ENCODE data around the gene STIM2. TPM values are rescaled to one million over a fixed set of nuclear protein-coding genes. Genes with fewer than 3 reads are reported as not detected.
A peak's percentile ranks its signal among the peaks of the same experiment; 100 is the strongest.

STIM2 gene
- total and polyA plus RNA-seq, 9 of the 15 experiments (the other 6 are each of a cell fraction or from before 2014, with no cell fraction given): 7.2 to 26.8 (median 15.4) TPM

DNA sequence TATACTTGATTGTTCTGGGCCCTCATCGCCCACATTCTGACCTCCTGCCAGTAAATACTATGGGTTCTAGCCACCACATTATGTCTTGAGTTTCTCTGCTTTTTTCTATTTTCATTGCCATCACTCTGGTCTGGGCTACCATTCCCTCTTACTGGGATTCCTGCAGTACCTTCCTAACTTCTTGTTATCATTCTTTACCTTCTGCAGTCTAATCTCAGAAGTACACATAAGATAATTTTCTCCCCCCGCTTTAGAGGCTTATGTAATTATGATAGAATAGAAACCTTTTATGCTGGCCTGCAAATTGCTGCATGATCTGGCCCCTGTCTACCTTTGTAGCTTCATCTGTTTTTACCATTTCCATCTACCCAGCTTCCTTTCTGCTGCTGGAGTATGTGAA is 19.2 kb downstream of the STIM2 start:
- peak overlapping the region; percentile 38; the same call in 1 of the 3 replicates for H3K27ac ChIP-seq (ENCODE audit: extremely low read depth, low read depth, low read length)
- DNase-seq (ENCODE audit: extremely low read depth in 1 of 4, low spot score in 3 of 4): peak; percentile 14 to 63 (median 32)
- H2AFZ ChIP-seq (ENCODE audit: low read depth, low read length): no peak overlapping the region
- POLR2A ChIA-PET: interaction anchor here (0.5 kb wide), 1 partner anchor 441 kb away, joined by 4 read pairs; no protein-coding TSS in a partner anchor
- WGBS (ENCODE audit: insufficient coverage, low coverage, missing lambda C conversion rate): 6% methylated on average over 2 of the region's 2 CpGs
- H3K9me3 ChIP-seq (replicated peaks; ENCODE audit: control insufficient read depth, insufficient read depth, low read depth, low read length): 0 out of 2 replicates have a peak, but pooled peaks cover 6% of the 10 kb centered on the region
- no peak overlapping the region for H3K9ac ChIP-seq (ENCODE audit: insufficient read depth in 1 of 2, low read depth in 2 of 2, low read length in 2 of 2)
- H3K36me3 ChIP-seq (ENCODE audit: control insufficient read depth, insufficient read depth, low read length): no peaks in the 10 kb centered on the region
- peak overlapping the region; percentile 1; the same call in 1 of the 2 replicates for H3K4me2 ChIP-seq (ENCODE audit: insufficient read depth, low read length)
- peak; percentile 77 for ATAC-seq
- no peaks in the 10 kb centered on the region for H4K20me1 ChIP-seq (replicated peaks; ENCODE audit: control insufficient read depth, insufficient read depth, low read length)
- in situ Hi-C loops (cut with MboI): no loop called here
- H3K27me3 ChIP-seq (ENCODE audit: control insufficient read depth in 2 of 2, insufficient read depth in 2 of 2, low read length in 2 of 2): no peaks in the 10 kb centered on the region
- intact Hi-C loops (cut with micrococcal nuclease): no loop called here
- no peak overlapping the region for H3K4me3 ChIP-seq
- CTCF ChIA-PET (ENCODE audit: low intra/inter-chr PET ratio): no interaction called here
- no TSS peak for BruUV-seq (replicated peaks)
- FAIRE-seq: no peak
- no peaks in the 10 kb centered on the region for H3K9me1 ChIP-seq (ENCODE audit: control insufficient read depth, insufficient read depth, low read length)
- peaks cover 6% of the 10 kb centered on the region; the same call in 2 of the 3 replicates for H3K79me2 ChIP-seq (ENCODE audit: control insufficient read depth, insufficient read depth, low read length)
- H3K4me1 ChIP-seq (replicated peaks in 1 of 2; ENCODE audit: control insufficient read depth in 2 of 2, insufficient read depth in 2 of 2, low read length in 2 of 2): peaks cover 0 to 8% of the 10 kb centered on the region in 2 experiments; a peak in 2 of 5 replicates
- TF ChIP-seq GATA2 (CRISPR knock-in tag; IDR thresholded peaks at IDR 0.05): 0 out of 2 replicates have a peak, but pooled peaks have one; percentile 29
- peak; percentile 72 for TF ChIP-seq CBFA2T2 (conservative IDR thresholded peaks at IDR 0.05)
- no peak for TF ChIP-seq ZNF217 (CRISPR knock-in tag; IDR thresholded peaks at IDR 0.05)
- TF ChIP-seq, protein P1, sequence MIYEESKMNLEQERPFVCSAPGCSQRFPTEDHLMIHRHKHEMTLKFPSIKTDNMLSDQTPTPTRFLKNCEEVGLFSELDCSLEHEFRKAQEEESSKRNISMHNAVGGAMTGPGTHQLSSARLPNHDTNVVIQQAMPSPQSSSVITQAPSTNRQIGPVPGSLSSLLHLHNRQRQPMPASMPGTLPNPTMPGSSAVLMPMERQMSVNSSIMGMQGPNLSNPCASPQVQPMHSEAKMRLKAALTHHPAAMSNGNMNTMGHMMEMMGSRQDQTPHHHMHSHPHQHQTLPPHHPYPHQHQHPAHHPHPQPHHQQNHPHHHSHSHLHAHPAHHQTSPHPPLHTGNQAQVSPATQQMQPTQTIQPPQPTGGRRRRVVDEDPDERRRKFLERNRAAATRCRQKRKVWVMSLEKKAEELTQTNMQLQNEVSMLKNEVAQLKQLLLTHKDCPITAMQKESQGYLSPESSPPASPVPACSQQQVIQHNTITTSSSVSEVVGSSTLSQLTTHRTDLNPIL (CRISPR knock-in tag; IDR thresholded peaks at IDR 0.05): no peak
- TF ChIP-seq, protein P2, sequence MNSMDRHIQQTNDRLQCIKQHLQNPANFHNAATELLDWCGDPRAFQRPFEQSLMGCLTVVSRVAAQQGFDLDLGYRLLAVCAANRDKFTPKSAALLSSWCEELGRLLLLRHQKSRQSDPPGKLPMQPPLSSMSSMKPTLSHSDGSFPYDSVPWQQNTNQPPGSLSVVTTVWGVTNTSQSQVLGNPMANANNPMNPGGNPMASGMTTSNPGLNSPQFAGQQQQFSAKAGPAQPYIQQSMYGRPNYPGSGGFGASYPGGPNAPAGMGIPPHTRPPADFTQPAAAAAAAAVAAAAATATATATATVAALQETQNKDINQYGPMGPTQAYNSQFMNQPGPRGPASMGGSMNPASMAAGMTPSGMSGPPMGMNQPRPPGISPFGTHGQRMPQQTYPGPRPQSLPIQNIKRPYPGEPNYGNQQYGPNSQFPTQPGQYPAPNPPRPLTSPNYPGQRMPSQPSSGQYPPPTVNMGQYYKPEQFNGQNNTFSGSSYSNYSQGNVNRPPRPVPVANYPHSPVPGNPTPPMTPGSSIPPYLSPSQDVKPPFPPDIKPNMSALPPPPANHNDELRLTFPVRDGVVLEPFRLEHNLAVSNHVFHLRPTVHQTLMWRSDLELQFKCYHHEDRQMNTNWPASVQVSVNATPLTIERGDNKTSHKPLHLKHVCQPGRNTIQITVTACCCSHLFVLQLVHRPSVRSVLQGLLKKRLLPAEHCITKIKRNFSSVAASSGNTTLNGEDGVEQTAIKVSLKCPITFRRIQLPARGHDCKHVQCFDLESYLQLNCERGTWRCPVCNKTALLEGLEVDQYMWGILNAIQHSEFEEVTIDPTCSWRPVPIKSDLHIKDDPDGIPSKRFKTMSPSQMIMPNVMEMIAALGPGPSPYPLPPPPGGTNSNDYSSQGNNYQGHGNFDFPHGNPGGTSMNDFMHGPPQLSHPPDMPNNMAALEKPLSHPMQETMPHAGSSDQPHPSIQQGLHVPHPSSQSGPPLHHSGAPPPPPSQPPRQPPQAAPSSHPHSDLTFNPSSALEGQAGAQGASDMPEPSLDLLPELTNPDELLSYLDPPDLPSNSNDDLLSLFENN (IDR thresholded peaks at IDR 0.05; ENCODE audit: low read depth in 2 of 2, low read length in 2 of 2): 0 out of 4 replicates have a peak, but pooled peaks of 1 of the 2 experiments have one; percentile 42
- TF ChIP-seq FOXA3 (CRISPR knock-in tag; conservative IDR thresholded peaks at IDR 0.05 in 1 of 2, IDR thresholded peaks at IDR 0.05 in 1 of 2): peak in 1 of 2 experiments; percentile 20; a peak in 1 of 4 replicates
- TF ChIP-seq TCFL5 (CRISPR knock-in tag; conservative IDR thresholded peaks at IDR 0.05): no peak
- TF ChIP-seq KDM1A (IDR thresholded peaks at IDR 0.05): 0 out of 4 replicates have a peak, but pooled peaks of 1 of the 2 experiments have one; percentile 27
- no peak for TF ChIP-seq ZNF175 (CRISPR knock-in tag; IDR thresholded peaks at IDR 0.05; ENCODE audit: low read depth)
- no peak for TF ChIP-seq ZNF23 (CRISPR knock-in tag; IDR thresholded peaks at IDR 0.05)
- no peak for TF ChIP-seq SIX5 (IDR thresholded peaks at IDR 0.05; ENCODE audit: borderline replicate concordance in 1 of 2, insufficient read depth in 1 of 2, low read depth in 1 of 2, low read length in 2 of 2)
- peak; percentile 87 for TF ChIP-seq CBFA2T3 (IDR thresholded peaks at IDR 0.05)
- TF ChIP-seq CHAMP1 (IDR thresholded peaks at IDR 0.05): peak; percentile 58; the same call in 1 of the 2 replicates
- peak; percentile 72; the same call in 1 of the 2 replicates for TF ChIP-seq SMARCA4 (IDR thresholded peaks at IDR 0.05)
- peak; percentile 81 for TF ChIP-seq TCF3 (CRISPR knock-in tag; IDR thresholded peaks at IDR 0.05)
- TF ChIP-seq TRIM24 (IDR thresholded peaks at IDR 0.05): peak in 1 of 2 experiments; percentile 52; a peak in 1 of 4 replicates

Measured in K562 (cell line).